Measurements from ENCODE around the gene PET100.

DNA sequence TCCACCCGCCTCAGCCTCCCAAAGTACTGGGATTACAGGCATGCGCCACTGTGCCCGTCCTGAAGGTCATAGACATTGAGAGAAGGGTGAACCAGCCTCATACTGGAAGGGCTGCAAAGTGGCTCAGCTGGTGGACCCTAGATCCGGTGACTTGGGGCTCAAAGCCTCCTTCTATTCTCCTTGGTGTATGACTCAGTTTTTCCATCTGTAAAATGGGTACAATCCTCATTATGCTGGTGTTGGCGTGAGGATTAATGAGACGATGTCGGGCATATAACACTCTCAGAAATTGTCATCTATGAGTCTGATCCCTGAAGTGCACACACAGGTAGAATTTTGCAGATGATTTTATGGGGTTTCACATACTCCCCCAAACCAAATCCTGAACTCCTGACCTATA, 39.8 kb upstream of the PET100 start:
- TF ChIP-seq, protein P1, sequence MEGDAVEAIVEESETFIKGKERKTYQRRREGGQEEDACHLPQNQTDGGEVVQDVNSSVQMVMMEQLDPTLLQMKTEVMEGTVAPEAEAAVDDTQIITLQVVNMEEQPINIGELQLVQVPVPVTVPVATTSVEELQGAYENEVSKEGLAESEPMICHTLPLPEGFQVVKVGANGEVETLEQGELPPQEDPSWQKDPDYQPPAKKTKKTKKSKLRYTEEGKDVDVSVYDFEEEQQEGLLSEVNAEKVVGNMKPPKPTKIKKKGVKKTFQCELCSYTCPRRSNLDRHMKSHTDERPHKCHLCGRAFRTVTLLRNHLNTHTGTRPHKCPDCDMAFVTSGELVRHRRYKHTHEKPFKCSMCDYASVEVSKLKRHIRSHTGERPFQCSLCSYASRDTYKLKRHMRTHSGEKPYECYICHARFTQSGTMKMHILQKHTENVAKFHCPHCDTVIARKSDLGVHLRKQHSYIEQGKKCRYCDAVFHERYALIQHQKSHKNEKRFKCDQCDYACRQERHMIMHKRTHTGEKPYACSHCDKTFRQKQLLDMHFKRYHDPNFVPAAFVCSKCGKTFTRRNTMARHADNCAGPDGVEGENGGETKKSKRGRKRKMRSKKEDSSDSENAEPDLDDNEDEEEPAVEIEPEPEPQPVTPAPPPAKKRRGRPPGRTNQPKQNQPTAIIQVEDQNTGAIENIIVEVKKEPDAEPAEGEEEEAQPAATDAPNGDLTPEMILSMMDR (IDR thresholded peaks at IDR 0.05; ENCODE audit: low read length): no peak
- TF ChIP-seq EZH2 (IDR thresholded peaks at IDR 0.05; ENCODE audit: borderline replicate concordance, low read length): no peak

Measured in OCI-LY1 (cell line).